CD4-positive, alpha-beta T cell treated with Interleukin-4 for 1 hour (primary cell): ENCODE results near the gene WDR48.
"Not testable (repeated sequence)": the region's sequence is repeated elsewhere in the genome, so short reads cannot be mapped to it uniquely, and the experiment has no call there.

Experiments used
- DNase-seq, 2 donors: peaks; one replicate each; pipeline ENCODE4 v3.0.0-alpha.2; 2020 to 2022

WDR48 gene

DNA sequence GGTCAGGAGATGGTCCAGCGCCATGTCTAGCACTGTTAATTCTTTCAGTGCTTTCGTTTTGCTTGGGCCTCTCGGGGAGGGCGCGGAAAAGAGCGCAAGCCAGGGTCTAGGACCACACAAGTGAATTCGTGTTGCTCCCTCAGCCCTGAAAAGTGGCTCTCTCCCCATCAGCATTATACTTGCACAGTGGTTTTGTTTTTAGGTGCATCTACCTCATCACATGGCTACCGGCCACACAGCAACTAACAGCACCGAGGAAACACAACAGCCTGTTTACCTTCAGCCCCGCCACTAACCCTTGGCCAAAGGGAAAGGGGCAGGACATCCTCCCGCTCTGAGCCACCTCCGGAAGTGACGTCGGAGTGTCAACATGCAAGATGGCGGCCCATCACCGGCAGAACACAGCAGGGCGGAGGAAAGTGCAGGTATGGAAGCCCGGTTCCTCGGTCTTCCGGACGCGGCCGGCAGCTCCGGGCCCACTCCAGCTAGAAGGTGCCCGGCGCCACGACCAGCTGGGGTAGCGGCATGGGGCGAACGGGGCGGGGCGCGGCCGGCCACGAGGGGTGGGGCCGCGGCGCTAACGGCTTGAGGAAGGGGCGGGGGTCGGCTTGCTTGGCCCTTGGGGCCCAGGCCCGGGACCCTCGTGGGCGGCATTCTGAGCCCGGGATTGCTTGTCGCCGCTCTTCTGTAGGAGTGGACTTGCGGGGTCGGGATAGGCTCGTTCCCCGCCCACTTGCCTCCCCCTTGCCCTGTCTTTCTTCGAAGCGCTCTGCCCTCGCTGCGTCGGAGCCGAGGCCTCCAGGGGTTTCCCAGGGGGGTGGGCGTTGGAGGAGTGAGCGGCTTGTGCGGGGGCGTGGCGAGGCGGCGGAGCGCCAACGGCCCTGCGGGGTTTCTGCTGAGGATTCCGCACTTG, at the start of gene WDR48, which contains the start of gene SCN11A:
Gene WDR48 (plus strand): TSS at position 368 of the 913 bp plus-strand sequence. CDS start 10 bp downstream, at position 378.
Gene SCN11A (minus strand): TSS at position 296 of the 913 bp plus-strand sequence. CDS start 101,582 bp downstream, outside the sequence.
- DNase-seq = peak; percentile 96

DNA sequence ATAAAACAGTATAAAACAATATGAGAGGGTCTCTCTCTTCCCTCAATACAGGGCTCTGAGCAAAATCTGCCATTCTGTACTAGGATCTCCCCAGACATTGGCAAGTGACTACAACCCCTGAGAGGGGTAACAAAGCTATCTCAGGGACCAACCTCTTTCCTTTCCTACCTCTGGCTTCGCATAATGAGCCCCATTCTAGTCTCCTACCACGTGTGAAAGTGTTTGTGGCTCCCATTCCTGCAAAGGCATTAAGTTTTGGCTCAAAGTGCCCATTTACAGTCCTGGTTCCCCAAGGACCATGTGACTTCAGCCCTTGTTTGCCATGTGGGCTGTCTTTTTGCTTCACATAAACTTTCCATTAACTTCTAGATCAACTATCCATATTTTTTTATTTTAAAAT, 46.5 kb upstream of the WDR48 start:
- no peak for DNase-seq

DNA sequence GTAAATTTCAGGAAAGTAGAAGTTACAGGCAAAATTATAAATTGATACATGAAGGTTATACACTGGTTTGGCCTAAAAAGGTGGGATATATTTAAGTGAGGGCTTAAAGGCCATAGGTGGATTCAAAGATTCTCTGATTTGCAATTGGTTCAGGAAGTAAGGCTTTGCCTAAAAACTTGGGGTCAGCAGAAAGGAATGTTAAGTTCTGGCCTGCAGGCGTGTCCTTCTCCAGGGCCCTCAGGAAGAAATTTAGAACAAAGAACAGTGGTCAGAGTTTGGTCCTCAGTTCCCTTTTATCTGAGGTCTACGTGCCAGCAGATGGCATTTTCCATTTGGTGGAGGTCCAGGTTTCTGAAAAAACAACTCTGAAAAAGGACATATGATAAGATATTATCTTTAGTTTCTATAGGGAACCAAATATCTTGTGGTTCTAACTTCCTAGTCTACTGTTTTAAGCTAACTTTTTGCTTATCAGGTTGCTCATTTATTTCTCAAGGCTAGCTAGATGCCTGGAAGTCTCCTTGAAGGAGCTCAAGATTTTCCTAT, 40.6 kb upstream of the WDR48 start:
- no peak for DNase-seq

DNA sequence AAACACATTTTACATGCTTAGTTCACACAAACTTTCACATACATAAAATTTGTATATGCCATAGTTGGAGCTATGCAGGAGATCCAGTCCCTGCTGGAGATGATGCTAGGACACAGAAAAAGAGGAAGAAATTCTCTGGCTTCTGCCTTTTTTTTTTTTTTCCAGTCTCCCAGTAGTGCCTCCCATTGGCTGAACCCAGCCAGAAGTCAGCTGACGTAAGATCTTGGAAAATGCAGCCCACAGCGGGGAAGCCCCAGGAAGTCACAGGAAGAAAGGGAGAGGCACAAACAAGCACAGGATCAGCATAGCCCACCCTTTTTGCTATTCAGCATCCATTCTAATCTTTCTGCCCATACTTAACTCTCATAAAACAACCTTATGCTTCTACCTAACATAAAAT, 38.5 kb upstream of the WDR48 start:
- DNase-seq = no peak

DNA sequence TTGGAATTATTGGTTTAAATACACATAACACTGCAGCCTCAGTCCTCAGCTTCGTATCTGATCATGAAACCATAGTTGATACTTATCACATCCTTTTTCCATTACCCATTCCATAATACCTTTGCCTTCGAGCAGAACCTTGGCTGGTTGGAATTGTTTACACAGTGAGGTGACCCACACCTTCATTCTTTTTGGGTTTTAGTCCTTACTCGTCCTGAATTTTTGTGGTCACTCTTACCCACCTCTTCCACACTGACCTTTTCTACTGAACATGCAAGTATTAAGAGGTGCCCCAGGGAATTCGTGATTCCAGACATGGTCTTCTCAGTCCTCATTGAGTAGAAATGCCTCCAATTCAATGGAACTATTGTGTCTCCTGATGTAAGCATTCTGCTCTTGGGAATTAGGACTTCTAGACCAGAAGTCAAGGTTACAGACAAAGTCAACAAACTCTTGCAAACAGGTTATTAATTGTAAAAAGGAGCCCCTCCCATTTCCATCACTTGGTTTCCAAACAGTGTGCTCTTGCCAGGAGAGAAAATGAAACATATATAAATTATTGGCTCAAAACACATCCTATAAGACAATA, 37.8 kb upstream of the WDR48 start:
- no peak for DNase-seq

DNA sequence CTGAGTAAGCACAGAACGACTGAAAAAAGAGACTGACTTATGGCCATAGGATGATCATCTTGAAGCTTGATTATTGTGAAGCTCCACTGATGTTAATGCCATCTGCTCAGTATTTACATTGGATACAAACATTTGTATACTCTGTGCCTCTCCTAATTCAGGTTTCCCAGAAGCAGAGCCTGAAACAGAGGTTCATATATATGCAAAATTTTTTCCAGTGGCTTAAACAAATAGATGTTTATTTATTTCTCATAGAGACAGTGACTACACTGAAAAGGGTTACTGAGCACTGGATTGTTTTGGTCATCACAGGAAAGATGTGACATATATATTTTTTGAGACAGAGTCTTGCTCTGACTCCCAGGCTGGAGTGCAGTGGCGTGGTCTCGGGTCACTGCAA, 36.4 kb upstream of the WDR48 start:
- DNase-seq = no peak

DNA sequence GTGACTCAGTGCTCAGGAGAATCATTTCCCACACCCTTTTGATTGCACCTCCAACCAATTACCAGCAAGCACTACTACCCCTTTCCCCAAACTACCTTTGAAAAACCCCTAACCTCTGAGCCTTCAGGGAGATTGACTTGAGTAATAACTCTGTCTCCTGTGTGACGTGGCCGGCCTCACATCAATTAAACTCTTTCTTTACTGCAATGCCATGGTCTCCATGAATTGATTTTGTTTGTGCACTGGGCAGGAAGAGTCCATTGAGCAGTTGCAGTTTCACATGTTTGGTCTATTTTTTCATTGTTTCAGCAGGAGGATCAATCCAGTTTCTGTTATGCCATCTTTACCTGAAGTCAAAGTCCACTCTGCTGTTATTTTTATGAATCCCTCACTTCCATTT, 32.5 kb upstream of the WDR48 start:
- DNase-seq = no peak

DNA sequence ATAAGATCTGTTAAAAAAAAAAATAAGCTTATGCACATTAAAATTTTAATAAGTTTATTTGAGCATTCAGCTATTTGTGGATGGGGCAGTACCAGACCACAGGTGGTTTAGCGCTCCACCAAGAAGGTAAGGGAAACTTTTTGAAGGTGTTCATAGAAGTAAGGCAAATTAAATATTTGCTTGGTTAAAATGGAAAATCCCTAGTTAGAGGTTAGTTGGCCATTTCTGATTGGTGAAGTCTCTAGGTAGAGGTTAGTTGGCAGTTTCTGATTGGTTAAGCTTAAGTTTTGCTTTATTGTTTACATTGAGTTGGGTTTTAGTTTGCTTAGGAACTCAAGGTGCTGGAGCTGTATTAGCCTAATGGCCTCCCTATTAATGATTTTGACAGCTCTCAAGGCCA, 30.8 kb upstream of the WDR48 start:
- no peak for DNase-seq

DNA sequence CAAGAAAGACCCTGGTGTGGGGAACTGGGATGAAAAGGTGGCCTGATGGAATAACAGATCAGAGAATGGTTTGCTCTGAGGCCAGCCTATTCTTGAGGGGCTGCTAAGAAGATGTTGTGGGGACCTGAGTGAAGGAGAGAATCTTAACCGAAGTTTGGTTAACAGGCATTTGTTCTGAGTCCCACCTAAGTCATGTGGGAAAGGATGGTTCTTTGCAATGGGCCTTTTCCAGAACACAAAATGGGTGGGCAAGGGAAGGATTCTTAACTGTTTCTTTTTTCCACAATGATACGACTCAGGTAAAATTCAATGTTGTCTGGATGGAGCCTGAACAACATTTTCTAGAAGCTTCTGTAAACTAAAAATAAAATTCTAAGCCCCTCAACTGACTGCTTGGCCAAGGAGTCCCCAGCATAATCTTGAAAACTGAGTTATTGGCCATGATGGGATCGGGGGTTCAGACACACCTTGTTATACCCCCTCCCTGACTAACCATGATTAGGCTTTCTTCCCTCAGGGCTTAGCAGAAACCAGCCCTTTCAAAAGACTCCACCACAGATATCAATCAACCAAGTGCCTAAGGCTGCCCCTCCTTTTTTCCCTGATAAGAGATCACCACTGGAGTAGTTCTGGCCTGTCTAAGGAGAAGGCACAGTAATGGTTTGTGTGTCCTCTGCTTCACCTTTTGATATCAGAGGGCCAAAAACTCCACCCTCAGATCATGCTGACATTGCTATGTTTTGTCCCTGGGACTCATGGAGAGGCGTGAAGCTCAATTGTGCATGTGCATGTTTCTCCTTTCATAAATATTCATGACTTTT, 30.1 kb upstream of the WDR48 start:
- no peak for DNase-seq

DNA sequence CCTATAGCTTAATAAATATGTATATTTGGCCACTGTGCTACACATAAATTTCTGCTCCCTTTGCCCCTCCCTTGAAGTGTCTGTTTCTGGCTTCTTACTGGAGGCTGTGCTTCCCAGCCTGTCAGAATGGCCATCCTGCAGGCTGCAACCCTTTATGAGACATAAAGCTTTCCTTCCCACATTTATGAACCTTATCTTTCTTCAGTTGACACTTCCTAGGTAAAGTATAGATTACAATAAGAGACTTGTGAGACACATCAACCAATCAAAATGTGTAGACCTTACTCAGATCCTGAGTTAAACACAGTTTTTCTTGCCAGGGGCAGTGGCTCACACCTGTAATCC, 29.6 kb upstream of the WDR48 start:
- no peak for DNase-seq

DNA sequence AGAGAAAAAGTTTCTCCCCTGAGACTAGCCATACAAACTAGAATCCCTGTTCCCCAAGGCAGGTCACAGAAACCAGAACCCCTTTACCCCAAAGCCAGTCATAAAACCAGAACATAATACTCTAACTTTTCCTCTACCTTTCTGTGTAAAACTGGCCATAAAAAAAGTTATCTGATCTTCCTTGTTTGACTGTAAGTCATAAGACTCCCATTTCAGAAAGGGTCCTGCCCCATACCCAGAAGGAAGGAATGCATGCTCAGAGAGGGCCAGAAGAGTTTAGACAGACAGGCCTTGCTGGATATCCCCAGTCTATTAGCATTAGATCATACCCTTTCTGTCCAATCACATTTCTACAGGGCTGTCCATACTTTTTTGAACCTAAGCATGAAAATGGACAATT, 27.3 kb upstream of the WDR48 start:
- no peak for DNase-seq

DNA sequence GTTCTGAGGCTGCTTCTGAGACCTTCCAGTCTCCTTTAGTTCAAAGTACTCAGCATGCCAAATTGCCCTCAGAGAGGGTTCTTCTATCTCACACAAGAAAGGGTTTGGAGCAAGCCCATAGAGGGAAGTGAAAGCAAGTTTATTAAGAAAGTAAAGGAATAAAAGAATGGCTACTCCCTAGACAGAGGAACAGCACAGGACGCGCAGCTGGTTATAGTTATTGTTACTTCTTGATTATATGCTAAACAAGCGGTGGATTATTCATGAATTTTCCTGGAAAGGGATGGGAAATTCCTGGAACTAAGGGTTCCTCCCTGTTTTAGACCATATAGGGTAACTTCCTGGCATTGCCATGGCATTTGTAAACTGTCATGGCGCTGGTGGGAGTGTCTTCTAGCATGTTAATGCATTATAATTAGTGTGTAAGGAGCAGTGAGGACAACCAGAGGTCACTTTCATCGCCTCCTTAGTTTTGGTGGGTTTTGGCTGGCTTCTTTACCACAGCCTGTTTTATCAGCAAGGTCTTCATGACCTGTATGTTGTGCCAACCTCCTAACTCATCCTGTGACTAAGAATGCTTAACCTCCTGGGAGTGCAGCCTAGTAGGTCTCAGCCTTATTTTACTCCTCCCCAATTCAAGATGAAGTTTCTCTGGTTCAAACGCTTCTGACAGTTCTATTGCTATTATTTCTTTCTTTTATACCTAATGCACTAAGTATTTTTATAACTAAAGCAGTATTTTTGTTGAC, 26.4 kb upstream of the WDR48 start:
- no peak for DNase-seq

DNA sequence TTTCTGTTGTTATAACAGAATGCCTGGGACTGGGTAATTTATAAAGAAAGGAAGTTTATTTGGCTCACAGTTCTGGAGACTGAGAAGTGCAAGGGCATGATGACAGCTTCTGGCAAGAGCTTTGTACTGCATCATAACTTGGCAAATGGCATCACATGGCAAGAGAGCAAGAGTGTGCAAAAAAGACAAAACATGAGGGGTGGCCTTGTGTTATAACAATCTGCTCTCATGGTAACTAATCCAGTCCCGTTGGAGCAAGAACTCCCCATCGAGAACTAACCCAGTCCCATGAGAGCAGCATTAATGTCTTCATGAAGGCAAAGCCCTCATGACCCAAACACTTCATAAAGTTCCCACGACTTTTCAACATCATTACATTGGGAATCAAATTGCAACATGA, 23.3 kb upstream of the WDR48 start:
- DNase-seq = no peak

DNA sequence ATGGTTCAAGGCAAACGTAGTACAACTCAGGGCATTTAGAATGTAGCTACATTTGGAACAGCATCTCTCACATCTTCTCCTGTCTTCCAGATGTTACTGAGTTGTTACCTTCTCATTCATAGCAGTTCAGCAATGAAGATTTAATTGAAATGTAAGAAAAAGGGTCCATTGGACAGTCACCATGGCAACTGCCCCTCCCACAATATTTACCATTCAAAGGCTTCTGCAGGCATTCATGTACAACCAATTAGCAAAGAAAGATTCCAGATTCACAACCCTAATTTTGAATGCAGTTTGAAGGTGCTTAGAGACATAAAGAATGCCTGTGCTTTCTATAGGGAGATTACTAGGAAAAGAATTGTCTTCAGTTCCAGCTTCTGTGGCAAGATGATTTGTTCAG, 22.3 kb upstream of the WDR48 start:
- DNase-seq = no peak

DNA sequence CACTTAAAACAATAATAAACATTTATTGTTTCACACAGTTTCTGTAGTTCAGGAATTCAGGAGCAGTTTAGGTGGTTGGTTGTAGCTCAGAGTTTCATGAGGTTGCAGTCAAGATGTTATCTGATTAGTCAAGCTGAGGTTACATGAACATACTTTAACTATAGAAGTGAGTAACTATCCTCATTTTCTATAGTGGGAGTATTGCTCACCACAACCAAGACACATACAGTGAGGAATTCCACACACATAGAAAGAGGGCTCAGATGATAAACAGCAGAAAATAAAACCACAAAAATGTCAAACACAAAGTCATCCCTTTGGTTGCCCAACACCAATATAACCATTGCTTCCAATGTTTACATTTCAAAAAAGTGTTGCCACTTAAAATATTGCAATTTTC, 13.7 kb upstream of the WDR48 start:
- no peak for DNase-seq

DNA sequence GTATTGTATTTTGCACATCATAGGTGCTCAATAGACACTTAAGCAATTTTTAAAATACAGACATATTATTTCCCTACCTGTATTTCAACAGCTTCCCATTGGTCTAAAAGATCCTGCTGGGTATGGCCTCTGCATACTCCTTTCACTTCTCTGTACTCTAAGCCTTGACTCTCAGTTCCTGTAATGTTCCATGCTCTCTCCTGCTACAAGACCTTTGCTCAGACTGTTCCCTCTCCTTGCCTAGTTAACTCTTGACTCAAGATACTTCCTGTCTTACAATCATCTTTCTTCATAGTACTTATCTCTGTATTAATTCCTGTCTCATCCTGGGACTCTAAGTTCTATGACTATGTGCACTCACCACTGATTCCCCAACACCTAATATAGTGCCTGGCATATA, 1.8 kb upstream of the WDR48 start:
- DNase-seq = no peak

DNA sequence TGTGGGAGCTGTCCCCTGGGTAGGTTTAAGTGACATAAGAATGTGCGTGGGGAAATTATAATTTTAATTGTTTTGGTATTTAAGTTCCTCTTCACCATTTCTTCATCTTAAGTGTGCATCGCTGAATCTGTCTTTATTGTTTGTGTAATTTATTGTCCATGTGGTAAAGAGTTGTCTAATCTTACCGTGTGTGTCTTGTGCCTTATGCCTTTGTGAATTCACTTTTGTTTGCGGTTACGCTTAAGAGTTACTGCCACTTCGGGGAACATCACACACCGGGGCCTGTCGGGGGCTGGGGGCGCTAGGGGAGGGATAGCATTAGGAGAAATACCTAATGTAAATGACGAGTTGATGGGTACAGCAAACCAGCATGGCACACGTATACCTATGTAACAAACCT, 767 bp downstream of the WDR48 start:
- DNase-seq = no peak

DNA sequence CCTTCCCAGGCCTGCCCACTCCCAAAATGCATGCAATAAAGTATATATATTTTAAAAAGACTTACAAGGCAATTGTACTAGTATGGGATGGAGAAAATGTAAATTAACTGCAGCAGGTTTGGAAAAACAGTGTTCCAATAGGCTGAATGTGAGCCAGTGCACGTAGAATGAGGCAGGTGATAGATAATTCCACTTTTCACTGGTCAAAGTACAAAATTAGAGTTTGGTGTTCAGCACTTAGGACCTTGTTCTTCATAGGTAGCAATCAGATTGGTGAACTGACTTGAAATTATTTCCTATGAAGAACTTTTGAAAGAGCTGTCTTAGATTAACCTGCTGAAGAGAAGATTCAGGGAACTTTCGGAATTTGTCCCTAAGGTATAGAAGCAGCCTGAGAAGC, 1.9 kb downstream of the WDR48 start:
- no peak for DNase-seq

DNA sequence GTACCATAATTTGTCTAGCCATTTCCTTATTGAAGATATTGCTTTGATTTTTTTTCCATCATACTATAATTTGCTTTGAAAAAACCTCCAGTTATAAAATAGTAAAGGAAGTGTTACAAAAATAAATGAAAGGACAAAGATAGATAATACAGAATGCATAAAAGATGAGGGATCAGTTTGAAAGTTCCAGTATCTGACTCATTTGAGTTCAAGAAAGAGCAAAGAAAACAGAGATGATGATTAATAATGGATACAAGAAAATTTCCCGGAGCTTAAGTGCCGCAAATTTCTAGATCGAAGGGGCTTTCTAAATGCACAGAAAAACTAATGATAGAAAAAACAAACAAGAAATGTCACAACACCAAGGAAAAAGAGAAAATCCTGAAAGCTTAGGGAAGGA, 4.3 kb downstream of the WDR48 start:
- no peak for DNase-seq

DNA sequence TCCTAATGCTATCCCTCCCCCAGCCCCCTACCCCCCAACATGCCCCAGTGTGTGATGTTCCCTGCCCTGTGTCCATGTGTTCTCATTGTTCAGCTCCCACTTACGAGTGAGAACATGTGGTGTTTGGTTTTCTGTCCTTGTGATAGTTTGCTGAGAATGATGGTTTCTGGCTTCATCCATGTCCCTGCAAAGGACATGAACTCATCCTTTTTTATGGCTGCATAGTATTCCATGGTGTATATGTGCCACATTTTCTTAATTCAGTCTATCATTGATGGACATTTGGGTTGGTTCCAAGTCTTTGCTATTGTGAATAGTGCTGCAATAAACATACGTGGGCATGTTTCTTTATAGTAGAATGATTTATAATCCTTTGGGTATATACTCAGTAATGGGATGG, 9.4 kb downstream of the WDR48 start:
- not testable (repeated sequence) for DNase-seq

DNA sequence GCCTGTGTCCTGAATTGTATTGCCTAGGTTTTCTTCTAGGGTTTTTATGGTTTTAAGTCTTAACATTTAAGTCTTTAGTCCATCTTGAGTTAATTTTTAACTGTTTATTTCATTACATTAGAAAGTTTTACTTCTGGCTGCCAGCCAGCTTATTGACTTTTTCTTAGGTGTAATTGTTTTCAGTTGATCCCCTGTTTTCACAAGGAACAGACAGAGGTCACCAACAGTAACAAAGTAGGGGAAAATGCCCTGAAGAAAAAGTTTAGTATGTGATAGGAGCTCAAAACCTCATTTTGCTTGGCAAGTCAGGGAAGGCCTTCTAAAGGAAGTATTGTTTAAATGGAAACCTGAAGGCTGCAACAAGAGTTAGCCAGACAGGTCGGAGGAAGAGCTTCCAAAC, 10.4 kb downstream of the WDR48 start:
- no peak for DNase-seq

DNA sequence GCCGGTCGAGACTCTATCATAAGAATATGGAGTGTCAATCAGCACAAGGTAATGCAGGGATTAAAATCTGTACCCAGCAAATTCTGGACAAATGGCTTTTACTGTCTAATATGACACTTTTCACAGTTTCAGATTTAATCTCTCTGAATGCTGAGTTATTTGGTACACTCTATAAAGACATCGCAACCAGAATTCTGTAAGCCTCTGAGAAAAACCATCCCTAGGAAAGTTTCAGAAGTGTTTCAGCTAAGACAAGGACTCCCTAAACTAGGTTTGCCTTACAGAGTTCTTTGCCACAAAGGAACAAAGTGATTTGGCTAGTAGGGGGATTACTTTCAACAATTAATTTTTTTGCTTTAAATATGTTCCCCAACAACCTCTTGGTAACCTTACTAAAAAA, 11.3 kb downstream of the WDR48 start:
- DNase-seq = no peak

DNA sequence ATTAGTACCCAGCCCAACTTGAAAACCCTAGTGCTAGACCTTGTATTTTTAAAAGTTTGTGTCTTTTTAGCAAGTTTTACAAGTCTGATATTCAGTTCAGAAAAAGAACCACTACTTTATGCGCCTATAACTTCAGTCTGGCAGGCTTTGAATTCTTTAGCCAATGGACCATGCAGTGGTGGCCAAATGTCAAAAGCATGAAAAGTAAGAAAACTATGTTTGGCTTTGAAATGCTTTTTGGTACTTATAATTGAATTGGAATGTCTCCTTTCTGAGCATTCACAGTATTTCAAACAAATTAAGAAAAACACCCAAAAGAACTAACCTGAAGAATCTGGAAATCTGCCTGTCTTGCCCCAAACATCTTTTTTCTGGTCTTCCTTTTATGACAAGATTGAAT, 12.8 kb downstream of the WDR48 start:
- no peak for DNase-seq
